Ishikawa (cell line): ENCODE data around the gene SOCS3.

Experiments
- CEBPB ChIP-seq: IDR thresholded peaks from 2 replicates; pipeline ENCODE4 v1.6.1; 2012
- CREB1 ChIP-seq: IDR thresholded peaks from 2 replicates; pipeline ENCODE4 v1.6.1; 2012; ENCODE audit warnings: low read depth
- EGR1 ChIP-seq: IDR thresholded peaks from 2 replicates; pipeline ENCODE4 v1.6.1; 2012
- EP300 ChIP-seq: IDR thresholded peaks from 2 replicates; pipeline ENCODE4 v1.6.1; 2012; ENCODE audit warnings: borderline replicate concordance
- FOXM1 ChIP-seq: IDR thresholded peaks from 2 replicates; pipeline ENCODE4 v1.6.1; 2012; ENCODE audit warnings: low read depth, borderline replicate concordance
- MAX ChIP-seq: IDR thresholded peaks from 2 replicates; pipeline ENCODE4 v1.6.1; 2012
- NFIC ChIP-seq: IDR thresholded peaks from 2 replicates; pipeline ENCODE4 v1.6.1; 2012
- RAD21 ChIP-seq: IDR thresholded peaks from 2 replicates; pipeline ENCODE4 v1.6.1; 2012; ENCODE audit warnings: low read depth
- REST ChIP-seq: IDR thresholded peaks from 2 replicates; pipeline ENCODE4 v1.6.1; 2012; ENCODE audit warnings: low read depth, mild to moderate bottlenecking
- TAF1 ChIP-seq: IDR thresholded peaks from 2 replicates; pipeline ENCODE4 v1.6.1; 2012; ENCODE audit warnings: low read depth, mild to moderate bottlenecking
- TCF12 ChIP-seq: IDR thresholded peaks from 2 replicates; pipeline ENCODE4 v1.6.1; 2012; ENCODE audit warnings: low read depth
- TEAD4 ChIP-seq: IDR thresholded peaks from 2 replicates; pipeline ENCODE4 v1.6.1; 2012
- USF1 ChIP-seq: IDR thresholded peaks from 2 replicates; pipeline ENCODE4 v1.6.1; 2012
- YY1 ChIP-seq: IDR thresholded peaks from 2 replicates; pipeline ENCODE4 v1.6.1; 2012; ENCODE audit warnings: low read depth
- ZBTB7A ChIP-seq: IDR thresholded peaks from 2 replicates; pipeline ENCODE4 v1.6.1; 2012; ENCODE audit warnings: low read depth

Gene SOCS3

GRCh38 chr17:78355045-78355641, 4.7 kb downstream of the SOCS3 start:
- no peak for TF ChIP-seq ZBTB7A

DNA sequence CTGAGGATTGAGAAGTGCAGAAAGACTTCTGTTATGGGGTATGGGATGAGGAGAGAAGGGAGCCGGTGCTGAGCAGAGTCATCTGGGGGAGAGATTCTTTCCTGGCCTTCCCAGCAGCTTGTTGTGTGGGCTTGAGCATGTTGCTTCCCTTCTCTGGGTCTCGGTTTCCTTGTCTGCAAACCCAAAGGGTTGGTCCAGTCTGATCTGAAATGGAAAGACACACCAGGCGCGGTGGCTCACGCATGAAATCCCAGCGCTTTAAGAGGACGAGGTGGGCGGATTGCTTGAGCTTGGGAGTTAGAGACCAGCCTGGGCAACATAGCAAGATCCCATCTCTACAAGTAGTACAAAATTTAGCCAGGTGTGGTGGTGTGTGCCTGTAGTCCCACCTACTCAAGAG, 6.0 kb downstream of the SOCS3 start:
- no peak for TF ChIP-seq FOXM1
- no peak for TF ChIP-seq MAX
- TF ChIP-seq CREB1, result no peak
- no peak for TF ChIP-seq REST
- TF ChIP-seq EGR1, result no peak
- no peak for TF ChIP-seq TEAD4
- no peak for TF ChIP-seq ZBTB7A

- TF ChIP-seq USF1 (no peak), EGR1 (no peak), CEBPB (no peak), NFIC (no peak), TCF12 (no peak), FOXM1 (no peak), MAX (no peak)
Measured at GRCh38 chr17:78351449-78352006, 8.3 kb downstream of the SOCS3 start.

GRCh38 chr17:78349891-78350642, 9.8 kb downstream of the SOCS3 start:
- no peak for TF ChIP-seq TEAD4
- no peak for TF ChIP-seq EP300
- no peak for TF ChIP-seq REST
- no peak for TF ChIP-seq TCF12
- TF ChIP-seq YY1, result no peak
- no peak for TF ChIP-seq CEBPB
- TF ChIP-seq USF1, result no peak
- no peak for TF ChIP-seq FOXM1
- TF ChIP-seq ZBTB7A, result no peak
- no peak for TF ChIP-seq TAF1
- no peak for TF ChIP-seq RAD21
- no peak for TF ChIP-seq NFIC
- no peak for TF ChIP-seq CREB1
- no peak for TF ChIP-seq MAX
- TF ChIP-seq EGR1, result no peak

GRCh38 chr17:78348055-78348770, 11.7 kb downstream of the SOCS3 start:
- TF ChIP-seq REST (no peak), TCF12 (no peak), YY1 (no peak)
